WTC11 (cell line): Measurements from ENCODE around the gene TANGO6.

Experiments used
- ATF2 ChIP-seq: sonication (generic); formaldehyde crosslinking; IDR thresholded peaks from 2 replicates; pipeline ENCODE4 v1.8.1; 2022; ENCODE audit warnings: low read depth, missing genetic modification reagents, borderline replicate concordance
- ATF6 ChIP-seq: sonication (generic); formaldehyde crosslinking; IDR thresholded peaks from 2 replicates; pipeline ENCODE4 v1.8.1; 2023; ENCODE audit warnings: mild to moderate bottlenecking, missing genetic modification reagents
- IRF2 ChIP-seq: sonication (generic); formaldehyde crosslinking; IDR thresholded peaks from 2 replicates; pipeline ENCODE4 v1.8.0; 2022; ENCODE audit warnings: low read depth, missing genetic modification reagents, borderline replicate concordance
- KAT7 ChIP-seq: sonication (generic); formaldehyde crosslinking; IDR thresholded peaks from 2 replicates; pipeline ENCODE4 v1.8.1; 2023; ENCODE audit warnings: missing genetic modification reagents, mild to moderate bottlenecking, borderline replicate concordance
- MAX ChIP-seq: sonication (generic); formaldehyde crosslinking; IDR thresholded peaks from 2 replicates; pipeline ENCODE4 v1.8.0; 2022; ENCODE audit warnings: mild to moderate bottlenecking, missing genetic modification reagents
- NFE2L1 ChIP-seq: sonication (generic); formaldehyde crosslinking; IDR thresholded peaks from 2 replicates; pipeline ENCODE4 v1.8.1; 2023; ENCODE audit warnings: missing genetic modification reagents
- NFYB ChIP-seq: sonication (generic); formaldehyde crosslinking; conservative IDR thresholded peaks from 2 replicates; pipeline ENCODE4 v1.8.0; 2022; ENCODE audit warnings: low read depth, missing genetic modification reagents
- USF1 ChIP-seq: sonication (generic); formaldehyde crosslinking; IDR thresholded peaks from 2 replicates; pipeline ENCODE4 v1.8.0; 2022; ENCODE audit warnings: mild to moderate bottlenecking, missing genetic modification reagents
- ZNF416 ChIP-seq: fragments of 250-450 bp; sonication (Bioruptor Pico); IDR thresholded peaks from 2 replicates; pipeline ENCODE4 v1.9.0; 2021; ENCODE audit warnings: mild to moderate bottlenecking, inconsistent platforms
- TF ChIP-seq, protein P1 (sequence below): fragments of 200-600 bp; IDR thresholded peaks from 2 replicates; pipeline ENCODE4 v1.8.0; 2022; ENCODE audit warnings: antibody characterized with exemption
- TF ChIP-seq, protein P2 (sequence below): sonication (generic); formaldehyde crosslinking; IDR thresholded peaks from 2 replicates; pipeline ENCODE4 v1.8.1; 2023; ENCODE audit warnings: mild to moderate bottlenecking, missing genetic modification reagents, moderate library complexity

- TF ChIP-seq KAT7 (CRISPR knock-in tag) (no peak), USF1 (CRISPR knock-in tag) (no peak), MAX (no peak), ATF6 (CRISPR knock-in tag) (no peak), IRF2 (CRISPR knock-in tag) (no peak), ZNF416 (no peak), ATF2 (CRISPR knock-in tag) (no peak), NFYB (no peak), NFE2L1 (CRISPR knock-in tag) (no peak)
- TF ChIP-seq, protein P1, sequence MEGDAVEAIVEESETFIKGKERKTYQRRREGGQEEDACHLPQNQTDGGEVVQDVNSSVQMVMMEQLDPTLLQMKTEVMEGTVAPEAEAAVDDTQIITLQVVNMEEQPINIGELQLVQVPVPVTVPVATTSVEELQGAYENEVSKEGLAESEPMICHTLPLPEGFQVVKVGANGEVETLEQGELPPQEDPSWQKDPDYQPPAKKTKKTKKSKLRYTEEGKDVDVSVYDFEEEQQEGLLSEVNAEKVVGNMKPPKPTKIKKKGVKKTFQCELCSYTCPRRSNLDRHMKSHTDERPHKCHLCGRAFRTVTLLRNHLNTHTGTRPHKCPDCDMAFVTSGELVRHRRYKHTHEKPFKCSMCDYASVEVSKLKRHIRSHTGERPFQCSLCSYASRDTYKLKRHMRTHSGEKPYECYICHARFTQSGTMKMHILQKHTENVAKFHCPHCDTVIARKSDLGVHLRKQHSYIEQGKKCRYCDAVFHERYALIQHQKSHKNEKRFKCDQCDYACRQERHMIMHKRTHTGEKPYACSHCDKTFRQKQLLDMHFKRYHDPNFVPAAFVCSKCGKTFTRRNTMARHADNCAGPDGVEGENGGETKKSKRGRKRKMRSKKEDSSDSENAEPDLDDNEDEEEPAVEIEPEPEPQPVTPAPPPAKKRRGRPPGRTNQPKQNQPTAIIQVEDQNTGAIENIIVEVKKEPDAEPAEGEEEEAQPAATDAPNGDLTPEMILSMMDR, result no peak
- TF ChIP-seq, protein P2, sequence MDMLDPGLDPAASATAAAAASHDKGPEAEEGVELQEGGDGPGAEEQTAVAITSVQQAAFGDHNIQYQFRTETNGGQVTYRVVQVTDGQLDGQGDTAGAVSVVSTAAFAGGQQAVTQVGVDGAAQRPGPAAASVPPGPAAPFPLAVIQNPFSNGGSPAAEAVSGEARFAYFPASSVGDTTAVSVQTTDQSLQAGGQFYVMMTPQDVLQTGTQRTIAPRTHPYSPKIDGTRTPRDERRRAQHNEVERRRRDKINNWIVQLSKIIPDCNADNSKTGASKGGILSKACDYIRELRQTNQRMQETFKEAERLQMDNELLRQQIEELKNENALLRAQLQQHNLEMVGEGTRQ (CRISPR knock-in tag), result no peak
These were observed 287.1 kb downstream of the TANGO6 start for GRCh38 chr16:69130461-69130860.
